ENCODE data around the gene DOCK1.

The DOCK1 gene

GRCh38 chr10:127398140-127398970 lies 493.1 kb downstream of the DOCK1 start:
- peaks cover 3% of the 10 kb centered on the region for H3K36me3 Mint-ChIP-seq (ENCODE audit: insufficient read depth)
- H3K4me1 Mint-ChIP-seq (ENCODE audit: low read depth in 2 of 2): no peaks in the 10 kb centered on the region
- no peak for ATAC-seq (replicated peaks)
- no peak for DNase-seq
- no peak overlapping the region for H3K4me3 Mint-ChIP-seq
- peaks cover 0 to 8% of the 10 kb centered on the region in 2 donors for H3K9me3 Mint-ChIP-seq
- H3K27me3 Mint-ChIP-seq: no peaks in the 10 kb centered on the region
- H3K27ac Mint-ChIP-seq: no peak overlapping the region

GRCh38 chr10:127398971-127399365 lies 493.7 kb downstream of the DOCK1 start:
- Mint-ChIP-seq H3K27me3 (no peaks in the 10 kb centered on the region), H3K36me3 (ENCODE audit: insufficient read depth) (peaks cover 3% of the 10 kb centered on the region), H3K4me1 (ENCODE audit: low read depth in 2 of 2) (no peaks in the 10 kb centered on the region), H3K4me3 (no peak overlapping the region), H3K27ac (no peak overlapping the region), H3K9me3 (peaks cover 0 to 8% of the 10 kb centered on the region in 2 donors)
- DNase-seq: no peak
- ATAC-seq (replicated peaks): no peak

GRCh38 chr10:127399668-127400067 lies 494.4 kb downstream of the DOCK1 start:
- Mint-ChIP-seq H3K4me3 (no peak overlapping the region), H3K27ac (no peak overlapping the region), H3K9me3 (peaks cover 0 to 8% of the 10 kb centered on the region in 2 donors), H3K36me3 (ENCODE audit: insufficient read depth) (peaks cover 3% of the 10 kb centered on the region), H3K27me3 (no peaks in the 10 kb centered on the region), H3K4me1 (ENCODE audit: low read depth in 2 of 2) (no peaks in the 10 kb centered on the region)
- ATAC-seq (replicated peaks) (no peak), DNase-seq (no peak)

- Mint-ChIP-seq H3K4me1 (ENCODE audit: low read depth in 2 of 2) (no peaks in the 10 kb centered on the region), H3K36me3 (ENCODE audit: insufficient read depth) (peaks cover 3% of the 10 kb centered on the region), H3K27ac (no peak overlapping the region), H3K27me3 (no peaks in the 10 kb centered on the region), H3K9me3 (peaks cover 0 to 8% of the 10 kb centered on the region in 2 donors), H3K4me3 (no peak overlapping the region)
- DNase-seq (no peak), ATAC-seq (replicated peaks) (no peak)
These were observed 495.0 kb downstream of the DOCK1 start for GRCh38 chr10:127400216-127400615.

- H3K27me3 Mint-ChIP-seq: peaks cover 5 to 6% of the 10 kb centered on the region in 2 donors
- no peak overlapping the region for H3K4me3 Mint-ChIP-seq
- ATAC-seq (replicated peaks) (no peak), DNase-seq (no peak)
- no peak overlapping the region for H3K27ac Mint-ChIP-seq
- peaks cover 0 to 8% of the 10 kb centered on the region in 2 donors for H3K9me3 Mint-ChIP-seq
- H3K36me3 Mint-ChIP-seq (ENCODE audit: insufficient read depth): peaks cover 3% of the 10 kb centered on the region
- no peaks in the 10 kb centered on the region for H3K4me1 Mint-ChIP-seq (ENCODE audit: low read depth in 2 of 2)
These were observed 497.6 kb downstream of the DOCK1 start for GRCh38 chr10:127402596-127403409.

- H3K27ac Mint-ChIP-seq: no peak overlapping the region
- H3K27me3 Mint-ChIP-seq: peaks cover 5 to 6% of the 10 kb centered on the region in 2 donors
- no peaks in the 10 kb centered on the region for H3K4me1 Mint-ChIP-seq (ENCODE audit: low read depth in 2 of 2)
- no peak overlapping the region for H3K4me3 Mint-ChIP-seq
- ATAC-seq (replicated peaks): no peak
- no peak for DNase-seq
- H3K36me3 Mint-ChIP-seq (ENCODE audit: insufficient read depth): peaks cover 3% of the 10 kb centered on the region
- peaks cover 0 to 8% of the 10 kb centered on the region in 2 donors for H3K9me3 Mint-ChIP-seq
These were observed 500.0 kb downstream of the DOCK1 start for GRCh38 chr10:127405221-127405620.

- Mint-ChIP-seq H3K27ac (no peak overlapping the region), H3K36me3 (ENCODE audit: insufficient read depth) (peaks cover 3% of the 10 kb centered on the region), H3K27me3 (peaks cover 5 to 6% of the 10 kb centered on the region in 2 donors), H3K4me1 (ENCODE audit: low read depth in 2 of 2) (no peaks in the 10 kb centered on the region), H3K4me3 (no peak overlapping the region), H3K9me3 (peaks cover 0 to 8% of the 10 kb centered on the region in 2 donors)
- ATAC-seq (replicated peaks) (no peak), DNase-seq (no peak)
These were observed 500.9 kb downstream of the DOCK1 start for GRCh38 chr10:127406018-127406550.

GRCh38 chr10:127407551-127407950 lies 502.3 kb downstream of the DOCK1 start:
- Mint-ChIP-seq H3K27ac (no peak overlapping the region), H3K36me3 (ENCODE audit: insufficient read depth) (no peaks in the 10 kb centered on the region), H3K4me1 (ENCODE audit: low read depth in 2 of 2) (no peaks in the 10 kb centered on the region), H3K4me3 (no peak overlapping the region), H3K9me3 (no peaks in the 10 kb centered on the region), H3K27me3 (peaks cover 5 to 6% of the 10 kb centered on the region in 2 donors)
- DNase-seq: no peak
- ATAC-seq (replicated peaks): no peak

- no peaks in the 10 kb centered on the region for H3K36me3 Mint-ChIP-seq (ENCODE audit: insufficient read depth)
- ATAC-seq (replicated peaks): no peak
- no peak for DNase-seq
- no peaks in the 10 kb centered on the region for H3K9me3 Mint-ChIP-seq
- H3K4me3 Mint-ChIP-seq: no peak overlapping the region
- H3K4me1 Mint-ChIP-seq (ENCODE audit: low read depth in 2 of 2): no peaks in the 10 kb centered on the region
- H3K27ac Mint-ChIP-seq: no peak overlapping the region
- peaks cover 5 to 6% of the 10 kb centered on the region in 2 donors for H3K27me3 Mint-ChIP-seq
These were observed 503.0 kb downstream of the DOCK1 start for GRCh38 chr10:127408112-127408710.

- no peaks in the 10 kb centered on the region for H3K4me1 Mint-ChIP-seq (ENCODE audit: low read depth in 2 of 2)
- H3K4me3 Mint-ChIP-seq: no peak overlapping the region
- H3K27ac Mint-ChIP-seq: no peak overlapping the region
- peaks cover 5 to 6% of the 10 kb centered on the region in 2 donors for H3K27me3 Mint-ChIP-seq
- ATAC-seq (replicated peaks): no peak
- no peaks in the 10 kb centered on the region for H3K36me3 Mint-ChIP-seq (ENCODE audit: insufficient read depth)
- H3K9me3 Mint-ChIP-seq: no peaks in the 10 kb centered on the region
- no peak for DNase-seq
These were observed 503.5 kb downstream of the DOCK1 start for GRCh38 chr10:127408733-127409132.

GRCh38 chr10:127410030-127410429 lies 504.8 kb downstream of the DOCK1 start:
- peaks cover 5 to 6% of the 10 kb centered on the region in 2 donors for H3K27me3 Mint-ChIP-seq
- no peak for DNase-seq
- no peaks in the 10 kb centered on the region for H3K4me1 Mint-ChIP-seq (ENCODE audit: low read depth in 2 of 2)
- H3K9me3 Mint-ChIP-seq: no peaks in the 10 kb centered on the region
- H3K36me3 Mint-ChIP-seq (ENCODE audit: insufficient read depth): no peaks in the 10 kb centered on the region
- no peak for ATAC-seq (replicated peaks)
- H3K27ac Mint-ChIP-seq: no peak overlapping the region
- no peak overlapping the region for H3K4me3 Mint-ChIP-seq

GRCh38 chr10:127411062-127411461 lies 505.8 kb downstream of the DOCK1 start:
- no peaks in the 10 kb centered on the region for H3K36me3 Mint-ChIP-seq (ENCODE audit: insufficient read depth)
- no peaks in the 10 kb centered on the region for H3K9me3 Mint-ChIP-seq
- H3K27me3 Mint-ChIP-seq: peaks cover 0 to 2% of the 10 kb centered on the region in 2 donors
- H3K27ac Mint-ChIP-seq: no peak overlapping the region
- no peaks in the 10 kb centered on the region for H3K4me1 Mint-ChIP-seq (ENCODE audit: low read depth in 2 of 2)
- no peak for DNase-seq
- ATAC-seq (replicated peaks): no peak
- H3K4me3 Mint-ChIP-seq: no peak overlapping the region

- Mint-ChIP-seq H3K36me3 (ENCODE audit: insufficient read depth) (no peaks in the 10 kb centered on the region), H3K27ac (no peak overlapping the region)
These were observed 508.1 kb downstream of the DOCK1 start for GRCh38 chr10:127413326-127413725.

More at GRCh38 chr10:127413326-127413725, 508.1 kb downstream of the DOCK1 start:
- H3K9me3 Mint-ChIP-seq: no peaks in the 10 kb centered on the region
- H3K27me3 Mint-ChIP-seq: peaks cover 0 to 14% of the 10 kb centered on the region in 2 donors
- ATAC-seq (replicated peaks) (no peak), DNase-seq (no peak)
- no peak overlapping the region for H3K4me3 Mint-ChIP-seq
- no peaks in the 10 kb centered on the region for H3K4me1 Mint-ChIP-seq (ENCODE audit: low read depth in 2 of 2)
